Mucosa of descending colon (tissue), 3 donors: ENCODE measurements around the gene ZFAND3. TPM values are rescaled to one million over a fixed set of nuclear protein-coding genes. Genes with fewer than 3 reads are reported as not detected.

Experiments
- ATAC-seq: fragments of 200-7000 bp; cut with Tn5 transposase; one replicate; pipeline ENCODE4 v1.9.1; 2020; ENCODE audit warnings: mild to moderate bottlenecking, moderate library complexity
- DNase-seq, 3 donors: peaks; one replicate each; pipeline ENCODE4 v3.0.0-alpha.2; 2020
- H3K36me3 ChIP-seq: fragments of 200-600 bp; one replicate; pipeline ENCODE4 v1.8.0; 2021; ENCODE audit warnings: low read depth, mild to moderate bottlenecking
- H3K4me1 ChIP-seq: fragments of 200-600 bp; one replicate; pipeline ENCODE4 v1.8.0; 2021; ENCODE audit warnings: low read depth, mild to moderate bottlenecking
- H3K4me3 ChIP-seq: fragments of 200-600 bp; one replicate; pipeline ENCODE4 v1.8.0; 2021; ENCODE audit warnings: mild to moderate bottlenecking
- H3K9me3 ChIP-seq: fragments of 200-600 bp; one replicate; pipeline ENCODE4 v1.8.0; 2021; ENCODE audit warnings: mild to moderate bottlenecking
- CTCF ChIP-seq: fragments of 200-600 bp; IDR thresholded peaks from one replicate; pipeline ENCODE4 v1.8.0; 2022; ENCODE audit warnings: antibody characterized with exemption, mild to moderate bottlenecking
- intact Hi-C, 2 donors: fragments of 100-400 bp; cut with DNase I in 1 of 2; cut with micrococcal nuclease in 1 of 2; formaldehyde crosslinking; loops; one replicate each; pipeline versions ENCODE4 v1.11.0 to v1.11.1; 2022; cut with DNase I, micrococcal nuclease
- total RNA-seq, 3 donors: library from RNA; stranded (reverse); fragmentation: NEBNext Ultra II Directional in 2 of 3; extraction: Animal tissue kit (Norgen Biotek cat#: 25700) in 2 of 3; gene quantifications; one replicate each; pipeline versions ENCODE4 v1.2.1 to v1.2.4, GENCODE V29; 2021 to 2023
- donor health status: DM: no; HTN: no; CAD: no; lungs with moderate emphysema.
- donor health status: DM: no; HTN: no; CAD: no.
- donor health status: DM: no; HTN: yes; CAD: no.

The ZFAND3 gene
- total RNA-seq, 3 donors from 2014 or later, result 63.9 to 84.0 (median 82.2) TPM

- H3K4me3 ChIP-seq, result no peak overlapping the region
- intact Hi-C loops, result no loop called here
- peaks cover 4% of the 10 kb centered on the region for H3K4me1 ChIP-seq
- DNase-seq (no peak), ATAC-seq (no peak)
- H3K9me3 ChIP-seq, result no peaks in the 10 kb centered on the region
- H3K36me3 ChIP-seq, result no peaks in the 10 kb centered on the region
- TF ChIP-seq CTCF, result no peak
Measured at GRCh38 chr6:37850728-37851285, 31.3 kb downstream of the ZFAND3 start.

GRCh38 chr6:37851997-37852524 is 32.5 kb downstream of the ZFAND3 start:
- intact Hi-C loops, result no loop called here
- no peaks in the 10 kb centered on the region for H3K36me3 ChIP-seq
- H3K4me3 ChIP-seq, result no peak overlapping the region
- ATAC-seq (no peak), DNase-seq (no peak)
- no peak for TF ChIP-seq CTCF
- no peaks in the 10 kb centered on the region for H3K9me3 ChIP-seq
- H3K4me1 ChIP-seq, result no peaks in the 10 kb centered on the region

GRCh38 chr6:37856285-37856684 is 36.8 kb downstream of the ZFAND3 start:
- Histone ChIP-seq H3K4me1 (no peaks in the 10 kb centered on the region), H3K4me3 (no peak overlapping the region), H3K9me3 (no peaks in the 10 kb centered on the region), H3K36me3 (no peaks in the 10 kb centered on the region)
- ATAC-seq (no peak), DNase-seq (no peak)
- no peak for TF ChIP-seq CTCF
- intact Hi-C loops, result no loop called here

GRCh38 chr6:37858363-37858762 is 38.8 kb downstream of the ZFAND3 start:
- ATAC-seq (no peak), DNase-seq (no peak)
- Histone ChIP-seq H3K36me3 (no peaks in the 10 kb centered on the region), H3K4me1 (no peaks in the 10 kb centered on the region), H3K4me3 (no peak overlapping the region), H3K9me3 (no peaks in the 10 kb centered on the region)
- TF ChIP-seq CTCF, result no peak
- intact Hi-C loops, result no loop called here

- Histone ChIP-seq H3K4me3 (no peak overlapping the region), H3K9me3 (no peaks in the 10 kb centered on the region), H3K36me3 (no peaks in the 10 kb centered on the region), H3K4me1 (no peaks in the 10 kb centered on the region)
- intact Hi-C loops, result no loop called here
- ATAC-seq, result no peak
- DNase-seq, result peak in 1 of 3 donors; percentile 82
- TF ChIP-seq CTCF, result peak; percentile 40
Measured at GRCh38 chr6:37860226-37860839, 40.8 kb downstream of the ZFAND3 start.
